Measurements from ENCODE around the gene TPSD1. TPM values are rescaled to one million over a fixed set of nuclear protein-coding genes. Genes with fewer than 3 reads are reported as not detected.
"Not testable (repeated sequence)": the region's sequence is repeated elsewhere in the genome, so short reads cannot be mapped to it uniquely, and the experiment has no call there.

Gene TPSD1
- total RNA-seq, 1 experiment from 2014 or later: not detected

GRCh38 chr16:1295465-1295864 lies 39.6 kb downstream of the TPSD1 start:
- H2AFZ ChIP-seq (ENCODE audit: low read length): no peak overlapping the region
- CTCF ChIA-PET: no interaction called here
- H3K9me3 ChIP-seq (ENCODE audit: low read length): no peaks in the 10 kb centered on the region
- intact Hi-C loops (cut with micrococcal nuclease): no loop called here
- H3K9ac ChIP-seq (ENCODE audit: low read length): no peak overlapping the region
- H3K36me3 ChIP-seq (ENCODE audit: low read depth, low read length): no peaks in the 10 kb centered on the region
- H3K4me2 ChIP-seq (ENCODE audit: low read length): no peak overlapping the region
- no peaks in the 10 kb centered on the region for H3K9me2 ChIP-seq (replicated peaks; ENCODE audit: low read length)
- H3K4me1 ChIP-seq (ENCODE audit: insufficient read depth, low read length): peaks cover 11% of the 10 kb centered on the region
- no peaks in the 10 kb centered on the region for H3K27me3 ChIP-seq (ENCODE audit: low read length)
- H3K4me3 ChIP-seq (ENCODE audit: low read length): no peak overlapping the region
- H3K27ac ChIP-seq (ENCODE audit: low read length): no peak overlapping the region
- DNase-seq: no peak
- H3K79me2 ChIP-seq (ENCODE audit: low read length): no peaks in the 10 kb centered on the region
- POLR2A ChIA-PET (ENCODE audit: unreplicated experiment): no interaction called here
- H3F3A ChIP-seq (ENCODE audit: low read length, unreplicated experiment): no peaks in the 10 kb centered on the region
- TF ChIP-seq CTCF (conservative IDR thresholded peaks at IDR 0.05; ENCODE audit: low read depth, low read length) (no peak), EZH2 (IDR thresholded peaks at IDR 0.05; ENCODE audit: low read length, unreplicated experiment) (no peak), EZH2phosphoT487 (IDR thresholded peaks at IDR 0.05; ENCODE audit: borderline replicate concordance, low read length) (no peak)
- no peak for ATAC-seq
- no TSS peak for BruUV-seq (replicated peaks)
- H4K20me1 ChIP-seq (ENCODE audit: low read length): no peaks in the 10 kb centered on the region

- H3K4me2 ChIP-seq (ENCODE audit: low read length); H3K9me2 ChIP-seq (replicated peaks; ENCODE audit: low read length); H2AFZ ChIP-seq (ENCODE audit: low read length); POLR2A ChIA-PET (ENCODE audit: unreplicated experiment); H3F3A ChIP-seq (ENCODE audit: low read length, unreplicated experiment); H3K27me3 ChIP-seq (ENCODE audit: low read length); DNase-seq; intact Hi-C loops (cut with micrococcal nuclease); H3K4me3 ChIP-seq (ENCODE audit: low read length); CTCF ChIA-PET; BruUV-seq (replicated peaks); H3K9ac ChIP-seq (ENCODE audit: low read length); ATAC-seq; H3K9me3 ChIP-seq (ENCODE audit: low read length); H3K79me2 ChIP-seq (ENCODE audit: low read length); H4K20me1 ChIP-seq (ENCODE audit: low read length); H3K36me3 ChIP-seq (ENCODE audit: low read depth, low read length): not testable (repeated sequence)
- Histone ChIP-seq H3K4me1 (ENCODE audit: insufficient read depth, low read length) (peaks cover 15% of the 10 kb centered on the region), H3K27ac (ENCODE audit: low read length) (peak overlapping the region; percentile 99)
Observed at GRCh38 chr16:1296688-1297017, 40.8 kb downstream of the TPSD1 start.

GRCh38 chr16:1297018-1297696 lies 41.3 kb downstream of the TPSD1 start:
- TSS peak; percentile 98 for BruUV-seq (replicated peaks)
- Histone ChIP-seq H3F3A (ENCODE audit: low read length, unreplicated experiment) (no peaks in the 10 kb centered on the region), H3K4me3 (ENCODE audit: low read length) (no peak overlapping the region; the same call in 1 of the 2 replicates), H4K20me1 (ENCODE audit: low read length) (no peaks in the 10 kb centered on the region), H3K36me3 (ENCODE audit: low read depth, low read length) (no peaks in the 10 kb centered on the region), H2AFZ (ENCODE audit: low read length) (peak overlapping the region; percentile 19; the same call in 1 of the 2 replicates), H3K9me2 (replicated peaks; ENCODE audit: low read length) (no peaks in the 10 kb centered on the region), H3K27me3 (ENCODE audit: low read length) (no peaks in the 10 kb centered on the region), H3K27ac (ENCODE audit: low read length) (peak overlapping the region; percentile 99), H3K9ac (ENCODE audit: low read length) (peak overlapping the region; percentile 88), H3K79me2 (ENCODE audit: low read length) (no peaks in the 10 kb centered on the region), H3K4me1 (ENCODE audit: insufficient read depth, low read length) (peaks cover 15% of the 10 kb centered on the region), H3K4me2 (ENCODE audit: low read length) (peak overlapping the region; percentile 65), H3K9me3 (ENCODE audit: low read length) (no peaks in the 10 kb centered on the region)
- ATAC-seq (peak; percentile 94), DNase-seq (peak; percentile 92)
- no peak for TF ChIP-seq CTCF (conservative IDR thresholded peaks at IDR 0.05; ENCODE audit: low read depth, low read length)
- TF ChIP-seq EZH2phosphoT487 (IDR thresholded peaks at IDR 0.05; ENCODE audit: borderline replicate concordance, low read length): no peak
- TF ChIP-seq EZH2 (IDR thresholded peaks at IDR 0.05; ENCODE audit: low read length, unreplicated experiment): no peak
- CTCF ChIA-PET: interaction anchor here (0.5 kb wide), 1 partner anchor 34 kb away, joined by 7 read pairs; no protein-coding TSS in a partner anchor
- intact Hi-C loops (cut with micrococcal nuclease): no loop called here
- POLR2A ChIA-PET (ENCODE audit: unreplicated experiment): interaction anchor here (0.6 kb wide), 1 partner anchor 486 kb away, joined by 6 read pairs; the partner anchor contains the start of gene NUBP2
